Right atrium auricular region (tissue), 2 donors: Measurements from ENCODE around the gene EPB41L4B. TPM values are rescaled to one million over a fixed set of nuclear protein-coding genes. Genes with fewer than 3 reads are reported as not detected.

Experiments
- DNase-seq: peaks from one replicate; pipeline ENCODE4 v3.0.0-alpha.2; 2019; ENCODE audit warnings: low spot score
- H3K27ac ChIP-seq, 2 donors: fragments of 200-600 bp; sonication (generic); 1 replicate in 1 of 2; 2 replicates in 1 of 2; pipeline ENCODE4 v1.5.1; 2016 to 2019
- H3K27me3 ChIP-seq, 2 donors: fragments of 200-600 bp; sonication (generic); one replicate each; pipeline versions ENCODE4 v1.5.1 to v1.6.0; 2017 to 2019
- H3K36me3 ChIP-seq: fragments of 200-600 bp; sonication (generic); one replicate; pipeline ENCODE4 v1.5.1; 2016
- H3K4me1 ChIP-seq, 2 donors: fragments of 200-600 bp; sonication (generic); one replicate each; pipeline versions ENCODE4 v1.5.1 to v1.6.0; 2017 to 2019
- H3K4me3 ChIP-seq, 2 donors: fragments of 200-600 bp; sonication (generic); 1 replicate in 1 of 2; 2 replicates in 1 of 2; pipeline ENCODE4 v1.5.1; 2017 to 2019; ENCODE audit warnings: mild to moderate bottlenecking in 1 of 2, moderate library complexity in 1 of 2
- H3K9me3 ChIP-seq, 2 donors: fragments of 200-600 bp; sonication (generic); one replicate each; pipeline ENCODE4 v1.5.1; 2019
- total RNA-seq, 2 donors: library from RNA; depleted of rRNA; stranded (reverse); fragments of >200 nt; gene quantifications; one replicate each; pipeline ENCODE4 v1.1.0, GENCODE V29; 2016
- TF ChIP-seq, protein P1 (sequence below), 2 donors: fragments of 200-600 bp; sonication (generic); IDR thresholded peaks; one replicate each; pipeline ENCODE4 v1.5.1; 2019; ENCODE audit warnings: antibody characterized with exemption in 2 of 2

Gene EPB41L4B
- total RNA-seq, 2 donors from 2014 or later: 15.3 to 30.4 TPM

DNA sequence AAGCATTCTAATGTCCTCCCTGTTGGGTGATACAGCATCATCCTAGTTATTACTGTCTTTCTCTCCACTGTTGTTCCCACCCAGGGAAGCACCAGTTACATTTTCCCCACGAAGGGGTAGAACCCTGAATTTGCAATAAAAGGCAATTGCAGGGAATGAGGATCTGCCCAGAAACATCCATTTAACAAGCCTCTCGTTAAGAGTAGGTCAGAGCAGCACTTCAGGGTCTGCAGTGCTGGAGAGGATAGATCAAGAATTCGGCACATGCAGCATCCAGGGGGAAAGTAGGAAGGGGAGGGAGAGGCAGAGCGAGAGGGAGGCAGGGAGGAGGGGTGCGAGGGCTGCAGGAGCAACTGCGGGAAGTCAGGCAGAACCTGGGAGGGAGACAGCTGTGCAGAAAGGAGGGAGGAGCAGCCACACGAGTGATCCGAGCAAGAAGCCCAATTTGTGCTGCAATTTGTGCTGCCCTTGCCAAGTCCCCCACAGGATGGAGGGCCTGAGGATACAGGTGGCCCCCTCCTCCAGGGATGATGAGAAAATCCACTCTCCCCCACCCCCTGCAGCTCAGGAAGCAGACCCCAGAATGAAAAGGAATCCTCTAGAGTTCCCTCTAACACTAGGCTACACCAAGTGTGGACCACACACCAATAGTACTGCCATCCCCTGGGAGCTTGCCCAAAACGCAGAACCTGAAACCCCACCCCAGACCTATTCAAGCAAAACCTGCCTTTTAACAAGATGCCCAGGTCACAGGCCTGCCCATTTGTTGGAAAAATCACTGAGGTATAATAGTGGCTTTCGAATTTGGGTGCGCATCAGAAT lies 62.2 kb downstream of the EPB41L4B start:
- peaks cover 0 to 11% of the 10 kb centered on the region in 2 donors for H3K4me1 ChIP-seq
- no peak overlapping the region for H3K27ac ChIP-seq
- no peaks in the 10 kb centered on the region for H3K9me3 ChIP-seq
- no peaks in the 10 kb centered on the region for H3K27me3 ChIP-seq
- H3K36me3 ChIP-seq: no peaks in the 10 kb centered on the region
- H3K4me3 ChIP-seq: no peak overlapping the region
- peak; percentile 44 for DNase-seq
- TF ChIP-seq, protein P1, sequence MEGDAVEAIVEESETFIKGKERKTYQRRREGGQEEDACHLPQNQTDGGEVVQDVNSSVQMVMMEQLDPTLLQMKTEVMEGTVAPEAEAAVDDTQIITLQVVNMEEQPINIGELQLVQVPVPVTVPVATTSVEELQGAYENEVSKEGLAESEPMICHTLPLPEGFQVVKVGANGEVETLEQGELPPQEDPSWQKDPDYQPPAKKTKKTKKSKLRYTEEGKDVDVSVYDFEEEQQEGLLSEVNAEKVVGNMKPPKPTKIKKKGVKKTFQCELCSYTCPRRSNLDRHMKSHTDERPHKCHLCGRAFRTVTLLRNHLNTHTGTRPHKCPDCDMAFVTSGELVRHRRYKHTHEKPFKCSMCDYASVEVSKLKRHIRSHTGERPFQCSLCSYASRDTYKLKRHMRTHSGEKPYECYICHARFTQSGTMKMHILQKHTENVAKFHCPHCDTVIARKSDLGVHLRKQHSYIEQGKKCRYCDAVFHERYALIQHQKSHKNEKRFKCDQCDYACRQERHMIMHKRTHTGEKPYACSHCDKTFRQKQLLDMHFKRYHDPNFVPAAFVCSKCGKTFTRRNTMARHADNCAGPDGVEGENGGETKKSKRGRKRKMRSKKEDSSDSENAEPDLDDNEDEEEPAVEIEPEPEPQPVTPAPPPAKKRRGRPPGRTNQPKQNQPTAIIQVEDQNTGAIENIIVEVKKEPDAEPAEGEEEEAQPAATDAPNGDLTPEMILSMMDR (IDR thresholded peaks at IDR 0.05): no peak

DNA sequence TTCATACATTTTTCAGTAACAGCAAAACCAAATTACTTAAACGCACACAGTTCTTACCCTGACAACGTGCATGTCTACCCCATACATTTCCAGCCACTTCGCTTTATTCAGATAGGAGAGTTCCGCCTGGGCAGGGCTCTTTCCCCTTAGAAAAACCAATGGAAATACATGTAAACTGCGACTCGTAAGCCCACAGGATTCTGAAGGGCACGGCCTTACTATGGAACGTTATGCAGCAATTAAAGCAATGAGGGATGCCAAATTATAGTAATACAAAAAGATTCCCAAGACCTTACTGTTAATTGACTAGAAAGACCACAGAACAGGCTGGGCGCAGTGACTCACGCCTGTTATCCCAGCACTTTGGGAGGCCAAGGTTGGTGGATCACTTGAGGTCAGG lies 64.5 kb downstream of the EPB41L4B start:
- no peaks in the 10 kb centered on the region for H3K9me3 ChIP-seq
- no peaks in the 10 kb centered on the region for H3K36me3 ChIP-seq
- no peak for DNase-seq
- peaks cover 0 to 17% of the 10 kb centered on the region in 2 donors for H3K4me1 ChIP-seq
- H3K27ac ChIP-seq: no peak overlapping the region
- no peak overlapping the region for H3K4me3 ChIP-seq
- H3K27me3 ChIP-seq: no peaks in the 10 kb centered on the region
- TF ChIP-seq, protein P1 (IDR thresholded peaks at IDR 0.05): no peak

DNA sequence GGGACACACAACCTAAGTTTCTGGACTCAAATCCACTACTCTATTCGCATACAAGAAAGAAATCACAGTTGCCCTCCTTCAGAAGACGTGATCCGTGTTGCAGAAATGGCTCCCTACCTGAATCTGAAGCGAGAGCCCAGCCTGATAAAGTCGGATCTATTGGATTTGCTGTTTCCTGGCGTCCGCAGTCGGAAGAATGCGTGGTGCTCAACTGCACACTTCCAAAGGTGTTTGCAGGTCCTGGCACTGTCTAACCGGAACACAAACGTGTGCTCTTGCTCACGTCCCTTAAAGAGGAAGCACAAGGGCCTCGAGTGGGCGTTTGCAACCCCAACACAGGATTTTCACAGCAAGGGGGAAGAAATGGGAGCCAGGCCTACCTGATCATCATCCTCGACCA lies 65.5 kb downstream of the EPB41L4B start:
- DNase-seq: no peak
- Histone ChIP-seq H3K9me3 (no peaks in the 10 kb centered on the region), H3K27me3 (no peaks in the 10 kb centered on the region), H3K4me1 (peaks cover 0 to 17% of the 10 kb centered on the region in 2 donors), H3K4me3 (no peak overlapping the region), H3K36me3 (no peaks in the 10 kb centered on the region), H3K27ac (no peak overlapping the region)
- TF ChIP-seq, protein P1 (IDR thresholded peaks at IDR 0.05): no peak

DNA sequence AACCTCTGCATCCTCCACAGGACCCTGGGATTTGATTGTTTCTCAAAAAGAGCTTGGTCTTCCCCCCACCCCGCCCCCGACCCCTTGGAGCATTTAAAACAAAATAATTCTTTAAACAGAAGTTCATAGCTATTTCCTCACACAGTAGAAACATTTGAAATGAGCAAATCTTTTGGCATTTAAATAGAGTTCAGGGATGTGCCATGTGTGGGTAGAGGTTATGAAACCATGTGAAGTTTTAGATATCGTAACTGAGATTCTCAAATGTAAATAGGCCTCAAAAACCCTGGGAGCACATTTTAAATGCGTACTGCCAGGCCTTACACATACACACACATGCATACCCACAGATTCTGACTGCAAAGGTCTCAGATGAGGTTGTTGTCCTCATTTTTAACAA lies 66.5 kb downstream of the EPB41L4B start:
- H3K4me1 ChIP-seq: peaks cover 0 to 17% of the 10 kb centered on the region in 2 donors
- H3K4me3 ChIP-seq: no peak overlapping the region
- H3K27me3 ChIP-seq: no peaks in the 10 kb centered on the region
- peak overlapping the region; percentile 31 to 48 for H3K27ac ChIP-seq
- H3K36me3 ChIP-seq: no peaks in the 10 kb centered on the region
- TF ChIP-seq, protein P1 (IDR thresholded peaks at IDR 0.05): no peak
- no peaks in the 10 kb centered on the region for H3K9me3 ChIP-seq
- no peak for DNase-seq

DNA sequence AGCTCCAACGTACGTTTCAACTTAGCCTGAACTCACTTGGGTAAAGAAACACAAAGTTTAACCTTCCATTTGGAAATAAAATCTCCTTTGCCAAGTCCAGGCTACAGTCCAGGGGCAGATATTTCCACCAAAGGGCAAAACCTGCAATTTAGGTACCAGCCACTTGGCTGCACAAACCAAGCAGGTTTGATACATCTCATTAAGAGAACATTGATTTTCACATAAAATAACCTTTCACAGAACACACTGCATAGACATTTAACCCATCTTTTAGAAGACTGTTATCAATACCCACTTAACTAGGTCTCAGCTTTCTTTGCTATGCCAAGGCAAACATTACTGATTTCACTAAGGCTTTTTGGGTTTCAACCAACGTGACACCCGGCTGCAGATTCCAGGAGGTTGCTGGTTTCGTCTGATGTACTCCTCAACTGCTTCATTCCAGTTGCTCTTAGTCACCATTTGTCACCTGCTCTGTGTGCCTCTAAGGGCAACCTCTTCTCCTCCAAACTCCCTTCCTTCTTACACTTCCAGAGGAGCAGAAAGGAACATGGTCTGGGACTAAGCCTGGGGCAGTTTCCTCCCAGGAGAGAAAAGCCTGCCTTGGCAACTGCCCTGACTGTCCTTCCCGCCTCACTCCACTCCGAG lies 67.1 kb downstream of the EPB41L4B start:
- no peak for DNase-seq
- TF ChIP-seq, protein P1 (IDR thresholded peaks at IDR 0.05): no peak
- Histone ChIP-seq H3K36me3 (no peaks in the 10 kb centered on the region), H3K9me3 (no peaks in the 10 kb centered on the region), H3K4me1 (peaks cover 0 to 17% of the 10 kb centered on the region in 2 donors), H3K27me3 (no peaks in the 10 kb centered on the region), H3K4me3 (no peak overlapping the region), H3K27ac (peak overlapping the region; percentile 31 to 48)
